Ureter (tissue), 1 donor: ENCODE data around the gene EID2. TPM values are rescaled to one million over a fixed set of nuclear protein-coding genes. Genes with fewer than 3 reads are reported as not detected.

Experiments used
- DNase-seq: peaks from one replicate; pipeline ENCODE4 v3.0.0-alpha.2; 2020; ENCODE audit warnings: low spot score
- total RNA-seq: library from RNA; stranded (reverse); gene quantifications from one replicate; pipeline ENCODE4 v1.2.4, GENCODE V29; 2023
- donor health status: DM: yes; HTN: yes; CAD: no.

EID2 gene
- total RNA-seq, 1 donor from 2014 or later, result 10.4 TPM

DNA sequence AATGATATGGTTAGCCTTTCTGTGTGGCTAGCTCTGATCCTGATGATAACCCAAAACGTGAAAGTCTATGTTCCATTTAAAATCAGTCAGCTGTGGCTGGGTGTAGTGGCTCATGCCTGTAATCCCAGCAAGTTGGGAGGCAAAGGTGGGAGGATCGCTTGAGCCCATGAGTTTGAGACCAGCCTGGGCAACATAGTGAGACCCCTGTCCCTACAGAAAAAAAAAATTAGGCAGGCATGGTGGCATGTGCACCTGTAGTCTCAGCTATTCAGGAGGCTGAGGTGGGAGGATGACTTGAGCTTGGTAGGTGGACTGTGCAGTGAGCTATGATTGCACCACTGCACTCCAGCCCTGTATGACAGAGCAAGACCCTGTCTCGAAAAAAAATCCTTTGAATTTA lies 6.2 kb downstream of the EID2 start:
- no peak for DNase-seq

- no peak for DNase-seq
Observed at GRCh38 chr19:39533003-39533512, 6.9 kb downstream of the EID2 start.

- DNase-seq, result peak; percentile 95
Observed at GRCh38 chr19:39532233-39533002, 7.5 kb downstream of the EID2 start, which contains the start of gene EID2B. EID2B (minus strand) TSS chr19:39532852; CDS start chr19:39532802, 50 bp downstream.

GRCh38 chr19:39531834-39532232 lies 8.1 kb downstream of the EID2 start:
- DNase-seq, result no peak

- no peak for DNase-seq
Observed at GRCh38 chr19:39525205-39525604, 14.8 kb downstream of the EID2 start.

DNA sequence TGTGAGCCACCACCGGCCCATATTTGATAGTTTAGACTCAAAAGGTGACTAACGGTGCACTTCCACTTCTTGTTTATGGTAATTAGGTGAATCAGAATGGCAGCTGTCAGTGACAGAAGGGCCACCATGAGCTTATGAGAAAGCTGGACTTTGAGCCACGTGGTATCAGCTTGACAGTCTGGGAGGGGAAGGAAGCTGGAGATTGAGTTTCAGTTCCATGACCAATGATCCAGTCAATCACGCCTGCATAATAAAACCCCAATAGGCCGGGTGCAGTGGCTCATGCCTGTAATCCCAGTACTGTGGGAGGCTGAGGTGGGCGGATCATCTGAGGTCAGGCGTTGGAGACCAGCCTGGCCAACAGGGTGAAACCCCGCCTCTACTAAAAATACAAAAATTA lies 15.5 kb downstream of the EID2 start:
- DNase-seq, result no peak

DNA sequence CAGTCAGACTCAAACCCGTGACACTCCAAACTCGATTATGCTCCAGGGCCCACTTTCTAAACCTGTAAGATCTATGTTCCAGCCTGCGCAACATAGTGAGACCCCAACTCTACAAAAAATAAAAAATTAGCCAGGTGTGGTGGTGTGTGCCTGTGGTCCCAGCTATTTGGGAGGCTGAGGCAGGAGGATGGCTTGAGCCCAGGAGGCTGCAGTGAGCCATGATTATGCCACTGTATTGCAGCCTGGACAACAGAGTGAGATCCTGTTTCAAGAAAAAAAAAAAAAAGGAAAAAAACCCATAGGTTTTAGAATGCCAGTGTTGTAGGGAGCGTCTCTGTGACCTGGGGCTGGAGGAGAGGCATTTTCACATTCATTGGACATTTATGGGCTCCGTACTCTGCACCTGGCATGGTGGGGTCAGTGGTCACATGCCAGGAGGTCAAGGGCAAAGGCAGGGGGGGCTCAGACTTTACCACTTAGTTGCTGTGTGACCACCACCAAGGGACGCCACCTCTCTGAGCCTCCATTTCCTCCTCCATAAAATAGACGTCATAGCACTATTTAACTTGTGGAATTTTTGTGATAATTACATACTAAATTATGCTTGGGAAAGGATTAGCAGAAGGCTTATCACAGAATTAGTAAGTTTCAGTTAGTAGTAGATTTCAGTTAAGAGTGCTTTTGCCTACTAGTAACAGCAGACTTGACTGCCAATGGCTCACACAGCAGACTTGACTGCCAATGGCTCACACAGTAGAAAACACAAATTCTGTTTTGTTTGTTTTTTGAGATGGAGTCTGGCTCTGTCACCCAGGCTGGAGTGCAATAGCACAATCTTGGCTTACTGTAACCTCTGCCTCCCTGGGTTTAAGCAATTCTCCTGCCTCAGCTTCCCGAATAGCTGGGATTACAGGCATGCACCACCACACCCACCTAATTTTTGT lies 19.1 kb downstream of the EID2 start:
- no peak for DNase-seq

DNA sequence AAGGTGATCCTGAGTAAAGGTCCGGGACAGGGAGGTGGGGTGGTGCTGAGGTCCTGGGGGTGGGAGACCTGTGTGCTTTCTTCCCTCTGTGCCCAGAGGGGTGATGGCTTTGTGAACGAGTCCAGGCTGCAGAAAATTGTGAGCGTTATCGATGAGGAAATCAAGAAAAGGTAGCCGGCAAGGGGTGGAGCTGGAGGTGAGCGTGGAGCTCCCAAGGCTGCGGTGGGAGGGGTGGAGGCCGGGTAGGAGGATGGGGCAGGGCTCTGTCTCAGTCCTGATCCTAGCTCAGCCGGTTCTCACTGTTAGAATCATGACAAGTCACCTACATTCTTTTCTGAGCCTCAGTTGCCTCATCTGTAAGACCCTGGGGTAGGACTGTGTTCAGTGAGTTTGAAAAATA lies 21.0 kb downstream of the EID2 start:
- no peak for DNase-seq

- no peak for DNase-seq
Observed at GRCh38 chr19:39518458-39518857, 21.5 kb downstream of the EID2 start.

DNA sequence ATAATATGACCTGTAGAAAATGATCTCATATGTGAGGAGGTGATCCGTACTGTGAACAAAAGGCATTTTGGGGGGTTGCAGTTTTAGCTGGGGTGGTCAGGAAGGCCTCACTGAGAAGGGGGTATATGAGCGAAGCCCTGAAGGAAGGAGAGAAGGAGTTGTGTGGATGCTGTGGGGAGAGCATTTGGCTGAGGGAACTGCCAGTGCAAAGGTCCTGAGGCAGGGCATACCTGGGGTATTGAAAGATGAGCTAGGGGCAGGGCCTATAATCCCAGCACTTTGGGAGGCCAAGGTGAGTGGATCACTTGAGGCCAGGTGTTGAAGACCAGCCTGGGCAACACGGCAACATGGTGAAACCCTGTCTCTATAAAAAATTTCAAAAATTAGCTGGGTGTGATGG lies 22.5 kb downstream of the EID2 start:
- DNase-seq, result no peak

DNA sequence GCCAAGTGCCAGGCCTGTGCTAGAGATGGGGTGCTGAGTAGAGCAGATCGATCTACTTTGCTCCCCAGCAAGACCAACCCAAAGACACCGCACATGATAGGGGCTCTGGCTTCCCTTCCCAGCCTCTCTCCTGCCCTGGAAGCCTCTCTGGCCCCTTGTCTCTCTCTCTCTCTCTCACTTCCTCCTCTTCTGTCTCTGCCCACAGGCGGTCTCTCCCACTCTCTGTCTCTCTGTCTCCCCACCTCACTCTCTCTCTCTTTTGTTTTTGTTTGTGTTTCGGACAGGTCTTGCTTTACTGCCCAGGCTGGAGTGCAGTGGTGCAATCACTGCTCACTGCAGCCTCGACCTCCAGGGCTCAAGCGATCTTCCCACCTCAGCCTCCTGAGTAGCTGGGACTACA lies 23.7 kb downstream of the EID2 start:
- DNase-seq, result no peak

DNA sequence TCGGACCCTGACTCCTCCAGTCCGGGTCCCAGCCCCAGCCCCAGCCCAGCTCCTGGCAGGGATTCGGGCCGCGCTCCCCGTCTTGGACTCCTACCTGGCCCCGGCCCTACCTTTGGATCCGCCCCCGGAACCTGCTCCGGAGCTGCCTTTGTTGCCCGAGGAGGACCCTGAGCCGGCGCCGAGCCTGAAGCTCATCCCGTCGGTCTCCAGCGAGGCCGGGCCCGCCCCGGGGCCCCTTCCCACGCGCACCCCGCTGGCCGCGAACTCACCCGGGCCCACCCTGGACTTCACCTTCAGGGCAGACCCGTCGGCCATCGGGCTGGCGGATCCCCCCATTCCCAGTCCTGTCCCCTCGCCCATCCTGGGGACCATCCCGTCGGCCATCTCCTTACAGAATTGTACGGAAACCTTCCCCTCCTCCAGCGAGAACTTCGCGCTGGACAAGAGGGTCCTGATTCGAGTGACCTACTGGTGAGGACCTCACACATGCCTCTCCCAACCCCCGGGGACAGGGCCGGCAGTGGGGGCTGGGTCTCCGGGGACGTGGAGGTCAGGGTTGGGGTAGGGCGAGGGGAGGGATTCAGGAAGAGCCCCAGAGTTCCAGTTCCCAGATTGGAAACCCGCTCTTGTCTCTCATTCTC lies 24.3 kb downstream of the EID2 start:
- DNase-seq, result no peak

DNA sequence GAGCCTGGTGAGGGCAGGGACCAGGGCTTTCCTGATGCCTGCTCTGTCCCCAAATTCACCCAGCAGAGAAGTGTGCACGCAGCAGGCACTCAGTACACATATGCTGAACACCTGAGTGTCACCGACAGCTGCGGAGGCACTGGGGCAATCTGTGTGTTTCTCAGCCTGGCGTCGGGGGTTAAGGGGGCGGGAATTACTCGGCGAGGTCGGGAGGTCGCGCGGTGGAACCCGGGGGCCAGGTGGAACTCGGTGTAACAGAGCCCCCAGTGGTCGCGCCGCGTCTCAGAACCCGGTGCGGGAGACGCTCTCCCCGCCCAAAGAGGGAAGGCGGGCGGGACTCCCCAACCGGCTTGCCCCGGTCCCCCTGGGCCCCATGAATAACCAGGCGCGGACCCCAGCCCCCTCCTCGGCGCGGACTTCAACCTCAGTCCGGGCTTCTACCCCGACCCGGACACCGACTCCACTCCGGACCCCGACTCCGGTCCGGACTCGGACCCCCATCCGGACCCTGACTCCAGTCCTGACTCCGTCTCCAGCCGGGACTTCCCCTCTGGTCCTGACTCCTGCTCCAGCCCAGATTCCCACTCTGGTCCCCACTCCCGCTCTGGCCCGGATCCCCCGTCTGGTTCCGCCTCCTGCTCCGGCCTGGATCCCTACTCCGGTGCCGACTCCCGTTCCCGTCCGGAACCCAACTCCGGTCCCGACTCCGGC lies 25.0 kb downstream of the EID2 start, which contains the start of gene SELENOV:
Gene SELENOV (plus strand): TSS at position 300 of the 711 bp plus-strand sequence. CDS start 74 bp downstream, at position 374.
- DNase-seq, result no peak

DNA sequence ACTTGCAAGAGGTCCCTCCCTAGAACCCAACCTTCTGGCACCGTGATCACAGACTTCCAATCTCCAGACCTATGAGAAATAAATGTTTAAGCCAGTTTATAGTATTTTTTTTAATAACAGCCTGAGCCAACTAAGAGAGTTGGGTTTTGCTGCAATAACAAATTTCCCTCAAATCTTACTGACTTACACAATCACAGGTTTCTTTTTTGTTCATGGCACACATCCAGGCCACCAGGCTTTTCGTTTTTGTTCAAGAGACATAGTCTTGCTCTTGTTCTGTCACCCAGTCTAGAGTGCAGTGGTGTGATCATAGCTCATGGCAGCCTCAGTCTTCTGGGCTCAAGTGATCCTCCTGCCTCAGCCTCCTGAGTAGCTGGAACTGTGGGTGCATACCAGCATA lies 27.0 kb downstream of the EID2 start:
- DNase-seq, result no peak

GRCh38 chr19:39509233-39509632 lies 30.7 kb downstream of the EID2 start:
- DNase-seq, result no peak

- no peak for DNase-seq
Observed at GRCh38 chr19:39508629-39509028, 31.3 kb downstream of the EID2 start.

DNA sequence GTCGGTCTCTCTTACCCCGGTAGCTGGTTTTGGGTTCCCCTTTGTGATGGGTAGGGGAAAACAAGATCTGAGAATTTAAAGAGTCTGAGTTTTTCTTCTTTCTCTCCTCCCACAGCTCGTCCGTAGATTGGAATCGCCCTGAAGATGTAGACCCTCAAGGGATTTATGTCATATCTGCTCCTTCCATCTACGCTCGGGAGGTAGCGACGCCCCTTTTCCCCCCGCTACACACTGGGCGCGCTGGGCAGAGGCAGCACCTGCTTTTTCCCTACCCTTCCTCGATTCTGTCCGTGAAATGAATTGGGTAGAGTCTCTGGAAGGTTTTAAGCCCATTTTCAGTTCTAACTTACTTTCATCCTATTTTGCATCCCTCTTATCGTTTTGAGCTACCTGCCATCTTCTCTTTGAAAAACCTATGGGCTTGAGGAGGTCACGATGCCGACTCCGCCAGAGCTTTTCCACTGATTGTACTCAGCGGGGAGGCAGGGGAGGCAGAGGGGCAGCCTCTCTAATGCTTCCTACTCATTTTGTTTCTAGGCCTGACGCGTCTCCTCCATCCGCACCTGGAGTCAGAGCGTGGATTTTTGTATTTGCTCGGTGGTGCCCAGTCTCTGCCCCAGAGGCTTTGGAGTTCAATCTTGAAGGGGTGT lies 32.1 kb downstream of the EID2 start:
- DNase-seq, result no peak

DNA sequence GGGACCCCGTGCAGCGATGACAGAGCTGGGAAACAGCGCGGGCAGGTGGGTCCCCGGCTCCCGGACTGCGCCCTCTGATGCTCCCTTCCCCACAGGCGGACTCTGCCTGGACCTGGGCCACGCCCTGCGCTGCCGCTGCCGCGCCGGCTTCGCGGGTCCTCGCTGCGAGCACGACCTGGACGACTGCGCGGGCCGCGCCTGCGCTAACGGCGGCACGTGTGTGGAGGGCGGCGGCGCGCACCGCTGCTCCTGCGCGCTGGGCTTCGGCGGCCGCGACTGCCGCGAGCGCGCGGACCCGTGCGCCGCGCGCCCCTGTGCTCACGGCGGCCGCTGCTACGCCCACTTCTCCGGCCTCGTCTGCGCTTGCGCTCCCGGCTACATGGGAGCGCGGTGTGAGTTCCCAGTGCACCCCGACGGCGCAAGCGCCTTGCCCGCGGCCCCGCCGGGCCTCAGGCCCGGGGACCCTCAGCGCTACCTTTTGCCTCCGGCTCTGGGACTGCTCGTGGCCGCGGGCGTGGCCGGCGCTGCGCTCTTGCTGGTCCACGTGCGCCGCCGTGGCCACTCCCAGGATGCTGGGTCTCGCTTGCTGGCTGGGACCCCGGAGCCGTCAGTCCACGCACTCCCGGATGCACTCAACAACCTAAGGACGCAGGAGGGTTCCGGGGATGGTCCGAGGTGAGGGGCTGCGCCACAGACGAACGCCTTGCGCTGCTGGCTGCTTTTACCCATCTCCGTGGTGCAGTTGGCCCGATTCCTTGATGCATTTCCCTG lies 32.8 kb downstream of the EID2 start:
- no peak for DNase-seq

- no peak for DNase-seq
Observed at GRCh38 chr19:39506598-39506943, 33.4 kb downstream of the EID2 start.
